GM06990 (cell line): ENCODE measurements around the gene PRM1.

Experiments used
- DNase-seq: peaks from one replicate; pipeline ENCODE4 v3.0.0-alpha.2; 2011; ENCODE audit not compliant: insufficient read length; ENCODE audit errors: extremely low read depth
- H3K27me3 ChIP-seq: replicated peaks from 2 replicates; pipeline ENCODE4 v1.6.0; 2011; ENCODE audit warnings: low read length; ENCODE audit not compliant: control insufficient read depth, insufficient read depth
- H3K36me3 ChIP-seq: 2 replicates; pipeline ENCODE4 v1.5.1; 2011; ENCODE audit warnings: low read length; ENCODE audit not compliant: control insufficient read depth, insufficient read depth
- H3K4me3 ChIP-seq: replicated peaks from 2 replicates; pipeline ENCODE4 v1.5.1; 2011; ENCODE audit warnings: low read depth, mild to moderate bottlenecking, control low read depth, low read length
- TF ChIP-seq, protein P1 (sequence below): IDR thresholded peaks from 2 replicates; pipeline ENCODE4 v1.5.1; 2011; ENCODE audit warnings: low read length, control low read depth, mild to moderate bottlenecking, inconsistent platforms; ENCODE audit not compliant: insufficient read depth, poor library complexity, severe bottlenecking

PRM1 gene

DNA sequence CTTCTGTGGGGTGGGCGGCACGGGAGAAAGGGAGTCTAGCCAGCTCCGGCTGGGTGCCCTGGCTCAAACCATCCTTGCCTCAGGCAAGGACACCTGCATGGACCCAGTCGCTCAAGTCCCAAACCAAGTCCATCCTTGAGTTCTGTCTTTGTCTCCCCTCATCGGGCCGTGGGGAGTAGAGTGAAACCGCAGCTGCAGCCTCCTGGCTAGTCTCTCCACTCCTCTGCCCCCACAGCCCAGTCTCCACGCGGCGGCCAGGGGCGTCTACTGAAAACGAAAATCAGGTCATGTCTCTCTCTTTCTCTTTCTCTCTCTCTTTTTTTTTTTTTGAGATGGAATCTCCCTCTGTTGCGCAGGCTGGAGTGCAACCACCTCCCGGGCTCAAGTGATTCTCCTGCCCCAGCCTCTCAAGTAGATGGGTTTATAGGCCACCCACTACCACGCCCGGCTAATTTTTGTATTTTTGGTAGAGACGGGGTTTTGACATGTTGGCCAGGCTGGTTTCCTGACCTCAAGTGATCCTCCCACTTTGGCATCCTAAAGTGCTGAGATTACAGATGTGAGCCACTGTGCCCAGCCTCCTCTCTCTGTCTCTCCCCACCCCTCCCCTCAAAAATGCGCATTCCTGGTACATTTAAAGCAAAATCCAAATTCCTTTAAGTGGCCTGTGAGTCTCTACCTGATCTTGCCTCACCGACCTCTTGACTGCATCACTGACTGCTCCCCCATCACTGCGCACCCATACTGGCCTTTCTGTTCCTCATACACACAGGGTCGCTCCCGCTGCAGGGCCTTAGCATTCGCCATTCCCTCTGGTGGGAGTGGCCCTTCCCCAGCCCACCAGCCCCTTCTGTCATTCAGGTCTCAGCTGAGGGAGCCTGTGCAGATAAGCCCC is 46.4 kb upstream of the PRM1 start:
- Histone ChIP-seq H3K36me3 (no peaks in the 10 kb centered on the region), H3K27me3 (no peaks in the 10 kb centered on the region), H3K4me3 (peak overlapping the region; percentile 53)
- TF ChIP-seq, protein P1, sequence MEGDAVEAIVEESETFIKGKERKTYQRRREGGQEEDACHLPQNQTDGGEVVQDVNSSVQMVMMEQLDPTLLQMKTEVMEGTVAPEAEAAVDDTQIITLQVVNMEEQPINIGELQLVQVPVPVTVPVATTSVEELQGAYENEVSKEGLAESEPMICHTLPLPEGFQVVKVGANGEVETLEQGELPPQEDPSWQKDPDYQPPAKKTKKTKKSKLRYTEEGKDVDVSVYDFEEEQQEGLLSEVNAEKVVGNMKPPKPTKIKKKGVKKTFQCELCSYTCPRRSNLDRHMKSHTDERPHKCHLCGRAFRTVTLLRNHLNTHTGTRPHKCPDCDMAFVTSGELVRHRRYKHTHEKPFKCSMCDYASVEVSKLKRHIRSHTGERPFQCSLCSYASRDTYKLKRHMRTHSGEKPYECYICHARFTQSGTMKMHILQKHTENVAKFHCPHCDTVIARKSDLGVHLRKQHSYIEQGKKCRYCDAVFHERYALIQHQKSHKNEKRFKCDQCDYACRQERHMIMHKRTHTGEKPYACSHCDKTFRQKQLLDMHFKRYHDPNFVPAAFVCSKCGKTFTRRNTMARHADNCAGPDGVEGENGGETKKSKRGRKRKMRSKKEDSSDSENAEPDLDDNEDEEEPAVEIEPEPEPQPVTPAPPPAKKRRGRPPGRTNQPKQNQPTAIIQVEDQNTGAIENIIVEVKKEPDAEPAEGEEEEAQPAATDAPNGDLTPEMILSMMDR: no peak
- DNase-seq: peak; percentile 81

DNA sequence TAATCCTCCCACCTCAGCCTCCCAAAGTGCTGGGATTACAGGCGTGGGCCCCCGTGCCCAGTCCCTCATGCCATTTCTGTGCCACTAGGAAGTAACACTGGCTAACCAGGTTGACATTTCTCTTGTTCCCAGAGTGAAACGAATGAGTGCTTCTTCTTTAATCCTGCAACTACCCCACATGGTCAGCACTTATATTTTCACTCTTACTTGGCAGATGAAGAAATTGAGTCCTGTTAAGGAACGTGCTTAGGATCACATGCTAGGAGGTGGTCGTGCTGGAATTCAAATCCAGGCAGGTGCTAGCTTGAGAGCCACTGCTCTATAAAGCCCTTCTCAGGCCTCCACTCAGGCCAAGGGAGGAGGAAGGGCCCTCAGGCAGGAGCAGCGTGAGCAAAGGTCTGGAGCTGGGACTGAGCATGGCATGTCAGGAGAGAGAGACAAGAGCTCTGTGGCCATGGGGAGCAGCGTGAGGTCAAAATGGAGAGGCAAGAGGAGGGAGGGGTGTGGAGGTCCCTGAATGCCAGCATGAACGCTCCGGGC is 45.7 kb upstream of the PRM1 start:
- H3K27me3 ChIP-seq: no peaks in the 10 kb centered on the region
- H3K36me3 ChIP-seq: no peaks in the 10 kb centered on the region
- H3K4me3 ChIP-seq: peak overlapping the region; percentile 25; the same call in 1 of the 2 replicates
- DNase-seq: no peak
- TF ChIP-seq, protein P1: no peak

DNA sequence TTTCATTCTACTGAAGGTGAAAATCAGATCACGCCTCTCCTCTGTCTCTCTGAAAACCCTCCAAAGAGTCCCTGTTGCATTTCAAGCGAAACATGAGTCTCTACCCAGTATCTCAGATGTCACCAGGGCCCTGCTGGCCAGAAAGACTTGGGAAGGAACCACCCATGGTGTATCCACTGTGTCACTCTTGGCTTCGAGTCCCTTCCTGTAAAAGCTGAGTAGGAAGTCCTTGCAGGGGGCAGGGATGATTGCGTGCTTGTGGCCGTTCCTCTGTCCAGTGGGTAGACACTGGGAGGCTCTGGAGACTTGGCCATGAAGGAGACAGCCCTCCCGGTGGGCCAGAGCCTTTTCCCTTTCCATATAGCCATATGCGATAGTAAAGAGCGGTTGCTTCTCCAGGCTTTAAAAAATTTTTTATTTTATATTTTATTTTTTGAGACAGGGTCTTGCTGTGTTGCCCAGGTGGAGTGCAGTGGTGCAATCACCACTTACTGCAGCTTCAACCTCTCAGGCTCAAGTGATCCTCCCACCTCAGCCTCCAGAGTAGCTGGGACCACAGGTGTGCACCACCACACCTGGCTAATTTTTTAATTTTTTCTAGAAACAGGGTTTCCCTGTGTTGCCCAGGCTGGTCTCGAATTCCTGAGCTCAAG is 45.1 kb upstream of the PRM1 start:
- TF ChIP-seq, protein P1: no peak
- H3K4me3 ChIP-seq: no peak overlapping the region
- H3K27me3 ChIP-seq: no peaks in the 10 kb centered on the region
- H3K36me3 ChIP-seq: no peaks in the 10 kb centered on the region
- DNase-seq: no peak

- H3K36me3 ChIP-seq: no peaks in the 10 kb centered on the region
- H3K4me3 ChIP-seq: no peak overlapping the region
- TF ChIP-seq, protein P1: no peak
- H3K27me3 ChIP-seq: no peaks in the 10 kb centered on the region
- DNase-seq: peak; percentile 59
Observed at GRCh38 chr16:11325404-11326083, 44.4 kb upstream of the PRM1 start.

- Histone ChIP-seq H3K36me3 (no peaks in the 10 kb centered on the region), H3K4me3 (no peak overlapping the region), H3K27me3 (no peaks in the 10 kb centered on the region)
- TF ChIP-seq, protein P1: no peak
- no peak for DNase-seq
Observed at GRCh38 chr16:11323551-11324336, 42.6 kb upstream of the PRM1 start.
